HuH-7.5 (cell line): ENCODE results near the gene ING3.
"Not testable (repeated sequence)": the region's sequence is repeated elsewhere in the genome, so short reads cannot be mapped to it uniquely, and the experiment has no call there.

Experiments
- DNase-seq: peaks from one replicate; pipeline ENCODE4 v3.0.0; 2011; ENCODE audit warnings: low spot score

ING3 gene

DNA sequence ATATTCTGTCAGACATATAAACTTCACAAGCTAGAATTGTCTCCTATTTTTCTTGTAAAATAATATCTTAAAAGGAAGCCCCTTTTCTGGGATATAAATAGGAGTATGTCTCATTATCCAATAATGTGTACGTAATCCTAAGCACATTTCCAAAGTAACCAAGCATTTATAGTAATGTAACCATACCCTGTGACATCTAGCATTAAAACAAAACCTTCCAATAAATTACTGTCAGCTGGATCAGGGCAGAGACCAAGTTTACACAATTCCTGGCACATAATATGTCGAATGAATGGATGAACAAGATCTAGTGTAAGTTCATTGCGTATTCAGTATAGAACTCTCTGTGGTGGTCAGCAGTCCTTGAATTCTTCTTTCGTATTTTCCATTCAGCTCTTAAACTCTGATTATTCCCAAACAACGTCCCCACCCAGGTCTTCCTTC is 52.2 kb downstream of the ING3 start:
- no peak for DNase-seq

DNA sequence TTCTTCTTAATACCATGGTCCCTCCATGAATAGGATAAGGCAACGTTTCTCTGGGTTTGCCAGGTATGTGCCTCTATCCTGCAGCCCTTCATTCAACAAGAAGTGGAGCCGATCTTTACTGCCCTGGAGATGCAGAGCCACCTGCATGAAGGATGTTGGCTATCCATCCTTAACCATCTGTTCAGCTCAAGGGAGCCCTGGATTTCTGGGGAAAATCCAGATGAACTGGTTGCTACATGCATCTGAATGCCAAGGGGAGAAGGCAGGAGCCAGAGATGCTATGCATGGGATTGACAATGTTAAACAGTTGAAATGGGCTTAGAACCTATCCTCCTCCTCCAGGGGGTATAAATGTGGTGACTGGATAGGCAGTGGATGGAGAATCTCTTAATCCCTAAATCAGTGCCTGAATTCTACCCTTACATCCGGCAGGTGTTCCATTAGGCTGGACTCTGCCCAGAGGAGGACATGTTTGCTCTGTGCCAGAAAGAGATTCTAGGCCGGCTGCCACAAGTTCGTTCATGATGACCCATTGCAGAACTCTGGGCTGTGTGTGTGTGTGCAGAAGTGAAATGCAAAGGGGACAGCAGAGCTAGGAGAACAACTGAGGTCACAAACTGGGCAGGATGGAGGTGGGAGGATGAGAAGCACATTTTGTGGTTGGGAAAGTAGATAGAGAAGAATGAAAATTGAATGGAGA is 53.6 kb downstream of the ING3 start:
- no peak for DNase-seq

DNA sequence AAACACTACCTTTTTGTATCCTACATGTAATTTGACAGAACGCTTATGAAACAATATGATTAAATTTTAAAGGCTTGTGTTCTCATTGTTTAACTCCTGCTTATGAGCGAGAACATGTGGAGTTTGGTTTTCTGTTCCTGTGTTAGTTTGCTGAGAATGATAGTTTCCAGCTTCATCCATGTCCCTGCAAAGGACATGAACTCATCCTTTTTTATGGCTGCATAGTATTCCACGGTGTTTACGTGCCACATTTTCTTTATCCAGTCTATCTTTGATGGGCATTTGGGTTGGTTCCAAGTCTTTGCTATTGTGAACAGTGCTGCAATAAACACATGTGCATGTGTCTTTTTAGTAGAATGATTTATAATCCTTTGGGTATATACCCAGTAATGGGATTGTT is 54.5 kb downstream of the ING3 start:
- DNase-seq, result not testable (repeated sequence)

DNA sequence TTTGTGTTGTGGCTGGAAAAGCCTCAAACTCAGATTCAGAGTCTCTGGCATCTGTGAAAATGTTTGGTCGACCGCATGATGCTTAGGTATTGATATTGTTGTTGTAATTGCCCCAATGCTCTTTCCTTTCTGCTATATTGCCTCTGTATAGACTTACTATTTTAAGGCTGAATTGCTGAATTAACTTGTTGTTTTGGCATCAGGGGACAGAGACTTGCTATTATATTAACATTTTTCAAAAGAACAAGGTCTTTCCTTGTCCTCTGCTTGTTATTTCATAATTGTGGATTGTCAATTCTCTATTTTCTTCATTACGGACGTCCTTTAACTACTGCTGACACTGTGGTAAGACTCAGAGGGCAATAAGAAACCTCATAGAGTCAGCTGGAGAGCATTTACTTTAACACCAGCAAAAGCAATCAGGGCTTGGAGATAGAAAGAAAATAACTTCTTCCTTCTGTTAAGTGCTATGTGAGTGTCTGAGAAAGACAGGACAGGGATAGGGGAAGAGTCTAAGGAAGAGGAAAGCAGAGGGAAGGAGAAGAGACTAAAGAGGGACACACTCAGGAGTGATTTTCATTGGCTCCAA is 55.5 kb downstream of the ING3 start:
- DNase-seq, result no peak

DNA sequence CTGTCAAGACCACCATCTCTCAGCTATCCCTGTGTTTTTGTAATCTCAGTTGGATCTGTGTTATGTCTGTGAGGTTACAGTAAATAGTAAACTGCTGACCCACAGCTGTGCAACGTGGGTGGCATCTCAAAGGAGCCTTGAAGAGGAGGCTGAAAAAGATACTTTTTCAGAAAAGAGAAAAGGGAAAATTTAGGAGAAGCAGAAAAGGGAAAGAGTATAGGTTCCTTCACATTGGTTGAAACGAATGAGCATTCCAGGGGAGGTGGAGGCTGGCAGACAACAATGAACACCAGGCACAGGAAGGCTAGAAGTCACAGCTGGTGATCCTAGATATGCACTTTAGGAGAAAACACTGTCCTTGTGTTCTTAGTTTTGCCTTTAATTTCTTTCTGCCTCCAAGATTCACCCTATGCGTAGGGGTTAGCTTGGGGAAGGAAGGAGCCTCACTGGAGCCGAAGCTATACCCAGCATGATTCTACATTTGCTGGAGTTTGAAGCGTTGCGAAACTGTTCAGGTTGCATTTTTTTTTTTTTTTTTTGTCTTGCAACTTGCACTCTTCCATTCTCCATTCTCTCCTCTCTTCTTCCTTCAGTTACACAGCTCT is 56.2 kb downstream of the ING3 start:
- no peak for DNase-seq

DNA sequence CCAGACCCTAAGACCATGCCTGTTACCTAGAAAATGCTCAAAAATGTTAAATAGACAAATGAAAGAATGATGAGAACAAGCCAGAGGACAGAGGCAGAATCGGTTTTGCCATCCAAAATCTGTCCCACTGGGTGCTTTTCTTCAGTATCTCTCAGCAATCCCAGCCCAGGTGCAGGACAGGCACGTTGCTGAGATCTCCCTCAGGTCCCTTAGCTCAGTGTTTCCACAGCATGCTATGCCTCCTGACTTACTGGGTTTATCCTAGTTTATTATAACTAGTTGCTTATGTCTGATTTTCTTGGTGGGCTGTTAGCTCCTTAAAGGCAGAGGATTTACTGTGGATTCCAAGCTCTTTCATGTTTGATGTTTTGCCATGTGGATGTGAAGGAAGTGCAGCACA is 58.2 kb downstream of the ING3 start:
- no peak for DNase-seq

DNA sequence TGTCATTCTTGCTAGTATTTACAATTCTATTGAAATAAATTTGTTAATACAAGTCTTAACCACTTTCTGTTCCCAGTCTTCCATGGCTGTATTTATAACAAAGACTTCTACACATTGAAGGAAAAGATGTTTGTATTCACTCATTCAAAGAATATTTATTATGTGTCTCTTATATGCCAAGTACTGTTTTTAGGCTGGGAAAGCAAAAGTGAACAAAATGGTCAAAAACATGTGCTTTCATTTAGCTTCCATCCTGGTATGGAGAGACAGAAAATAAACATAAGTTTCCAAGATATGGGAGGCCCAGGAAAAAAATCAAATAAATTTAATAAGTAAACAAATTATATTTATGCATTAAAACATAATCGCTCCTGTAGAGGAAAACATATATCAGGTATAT is 60.8 kb downstream of the ING3 start:
- DNase-seq, result no peak

DNA sequence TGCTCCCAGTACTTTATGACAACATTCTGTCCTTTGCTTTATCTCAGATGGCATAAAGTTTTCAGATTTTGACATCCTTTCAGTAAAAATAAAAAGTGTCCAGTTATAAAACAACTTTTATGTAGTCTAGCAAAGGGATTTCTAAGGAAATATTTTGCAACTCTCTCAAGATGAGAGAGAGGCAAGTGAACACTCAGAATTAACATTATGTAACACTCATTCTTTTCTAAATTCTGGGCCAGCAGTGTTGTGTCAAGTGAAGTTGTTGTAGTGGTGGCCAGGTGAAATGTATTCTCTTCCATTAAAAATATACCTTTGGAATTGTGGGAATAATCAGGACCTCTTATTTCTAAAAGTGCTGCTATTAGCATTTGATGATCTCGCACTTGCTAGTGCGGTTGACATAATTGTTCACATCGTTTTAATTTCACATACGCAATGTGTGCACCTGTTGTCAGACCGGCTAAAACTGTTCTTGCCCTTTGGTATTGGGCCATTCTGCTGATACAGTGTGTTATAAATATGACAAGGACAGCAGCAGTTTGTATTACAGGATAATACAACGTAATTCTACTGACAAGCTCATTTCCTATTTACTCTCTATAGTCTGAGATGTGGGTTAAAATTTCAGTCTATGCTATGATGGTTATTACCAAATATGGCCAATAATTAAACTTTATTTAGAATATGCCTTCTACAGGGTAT is 61.7 kb downstream of the ING3 start:
- no peak for DNase-seq

DNA sequence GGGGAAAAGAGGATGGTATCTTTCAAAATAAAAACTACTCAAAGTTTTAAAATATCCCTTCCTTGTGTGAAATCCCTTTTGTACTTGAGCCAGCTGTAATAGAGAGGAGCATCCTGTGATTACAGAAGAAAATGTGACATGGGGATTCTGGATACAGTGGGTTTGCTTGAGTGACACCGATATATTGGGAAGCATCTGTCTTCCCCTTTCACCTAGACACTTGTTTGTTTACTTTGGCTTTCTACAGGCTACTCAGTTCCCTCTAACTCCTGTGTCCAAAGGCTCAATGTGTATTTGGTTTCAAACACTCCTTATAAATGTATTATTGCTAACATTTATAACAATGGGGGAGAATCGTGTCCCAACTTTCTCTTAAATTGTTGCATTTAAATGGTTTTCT is 62.3 kb downstream of the ING3 start:
- DNase-seq, result no peak

DNA sequence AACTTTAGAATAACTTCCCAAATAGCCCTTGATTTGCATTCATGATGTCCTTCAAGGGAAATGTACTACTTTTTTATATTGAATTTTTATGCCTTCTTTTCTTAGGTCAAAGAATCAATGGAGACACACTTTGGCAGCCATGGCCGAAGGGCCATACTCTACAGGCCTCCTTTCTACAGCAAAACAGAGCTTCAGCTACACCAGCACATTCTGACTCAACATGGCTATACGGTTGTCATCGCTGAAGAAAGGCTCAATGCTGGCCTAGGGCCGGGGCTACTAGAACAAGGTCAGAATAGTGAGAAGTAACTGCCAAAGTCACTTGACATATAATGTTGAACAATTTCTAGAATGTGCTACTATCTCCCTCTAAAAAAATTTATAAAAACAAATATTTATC is 65.0 kb downstream of the ING3 start:
- no peak for DNase-seq

DNA sequence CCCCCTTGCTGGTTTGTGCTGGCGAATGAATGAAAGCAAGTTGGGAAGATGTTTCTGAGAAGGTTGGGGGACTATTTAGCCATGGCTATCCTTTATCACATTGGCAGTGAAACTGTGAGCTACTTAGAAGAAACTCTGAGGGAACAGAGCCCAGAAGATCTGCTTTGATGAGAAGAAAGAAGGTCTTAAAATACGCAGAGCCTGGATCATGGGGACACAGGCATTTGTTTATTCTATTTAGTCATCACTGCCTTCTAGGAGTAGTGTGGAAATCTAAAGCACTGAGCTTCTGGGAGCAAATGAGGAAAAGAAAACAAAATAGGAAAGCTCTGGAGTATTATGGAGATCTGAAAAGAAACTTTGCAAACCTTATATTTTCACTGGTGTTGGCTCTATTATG is 66.4 kb downstream of the ING3 start:
- no peak for DNase-seq

DNA sequence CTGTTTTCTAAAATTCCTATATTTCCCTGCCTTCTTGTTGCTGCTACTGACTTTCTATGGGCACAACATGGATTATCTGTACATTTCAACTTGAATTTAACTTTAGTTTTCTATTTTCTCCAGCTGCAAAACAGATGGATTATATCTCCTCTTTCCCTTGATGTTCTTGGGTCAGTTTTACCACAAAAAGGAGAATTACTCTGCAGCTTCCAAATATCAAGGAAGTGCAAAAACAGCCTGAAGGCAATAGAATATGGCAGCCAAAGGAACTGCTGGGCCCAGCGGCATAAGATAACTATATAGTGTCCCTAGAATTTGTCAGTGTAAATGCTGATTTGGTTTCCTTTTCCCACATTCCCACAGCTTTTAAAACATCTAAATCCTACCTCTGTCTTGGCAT is 67.0 kb downstream of the ING3 start:
- no peak for DNase-seq

DNA sequence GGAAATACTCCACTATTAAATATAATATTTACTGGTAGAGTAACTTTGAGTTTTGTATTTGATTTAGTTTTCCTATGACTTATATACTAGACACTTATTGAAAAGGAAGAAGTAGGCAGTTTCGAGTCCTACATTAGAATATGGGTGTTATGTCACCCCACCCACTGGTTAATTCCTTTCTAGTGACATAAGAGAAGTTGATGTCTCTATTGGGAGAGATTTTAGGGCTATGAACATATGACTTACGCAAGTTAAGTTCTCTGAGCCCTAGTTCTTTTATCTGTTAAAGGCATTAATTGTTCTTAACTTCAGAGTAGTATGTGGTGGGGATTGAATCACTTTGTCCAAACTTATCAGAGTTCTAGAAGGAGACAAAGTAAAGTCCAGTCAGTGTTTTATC is 68.4 kb downstream of the ING3 start:
- no peak for DNase-seq

DNA sequence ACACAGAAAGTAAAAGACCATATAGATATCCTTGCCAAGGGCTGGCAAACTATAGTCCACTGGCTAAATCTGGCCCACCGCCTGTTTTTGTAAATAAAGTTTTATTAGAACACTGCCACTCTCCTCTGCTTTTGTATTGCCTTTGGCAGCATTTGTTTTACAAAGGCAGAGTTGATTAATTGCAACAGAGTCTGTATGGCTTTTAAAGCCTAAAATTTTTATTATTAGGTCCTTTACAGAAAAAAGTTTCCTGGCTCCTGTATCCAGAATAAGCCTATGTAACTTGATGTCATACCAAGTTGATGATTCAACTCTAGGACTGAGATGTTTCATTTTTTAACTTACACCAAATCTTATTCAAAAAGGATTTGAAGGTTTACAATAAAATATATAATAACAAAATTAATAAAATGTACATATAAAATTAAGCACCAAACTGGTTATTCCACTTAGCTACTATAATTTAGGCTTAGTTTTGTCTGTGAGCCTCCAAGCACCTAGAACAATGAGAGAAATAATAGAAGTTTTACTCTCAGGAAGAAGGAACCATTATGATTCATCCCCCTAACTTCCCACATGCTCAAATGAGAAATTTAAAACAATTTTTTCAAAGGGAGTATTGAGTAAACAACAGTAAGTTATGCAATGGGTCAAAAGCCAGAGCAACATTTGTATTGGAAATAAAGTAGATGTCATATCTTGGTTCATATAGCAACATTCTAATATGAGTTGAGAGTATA is 69.8 kb downstream of the ING3 start:
- no peak for DNase-seq

DNA sequence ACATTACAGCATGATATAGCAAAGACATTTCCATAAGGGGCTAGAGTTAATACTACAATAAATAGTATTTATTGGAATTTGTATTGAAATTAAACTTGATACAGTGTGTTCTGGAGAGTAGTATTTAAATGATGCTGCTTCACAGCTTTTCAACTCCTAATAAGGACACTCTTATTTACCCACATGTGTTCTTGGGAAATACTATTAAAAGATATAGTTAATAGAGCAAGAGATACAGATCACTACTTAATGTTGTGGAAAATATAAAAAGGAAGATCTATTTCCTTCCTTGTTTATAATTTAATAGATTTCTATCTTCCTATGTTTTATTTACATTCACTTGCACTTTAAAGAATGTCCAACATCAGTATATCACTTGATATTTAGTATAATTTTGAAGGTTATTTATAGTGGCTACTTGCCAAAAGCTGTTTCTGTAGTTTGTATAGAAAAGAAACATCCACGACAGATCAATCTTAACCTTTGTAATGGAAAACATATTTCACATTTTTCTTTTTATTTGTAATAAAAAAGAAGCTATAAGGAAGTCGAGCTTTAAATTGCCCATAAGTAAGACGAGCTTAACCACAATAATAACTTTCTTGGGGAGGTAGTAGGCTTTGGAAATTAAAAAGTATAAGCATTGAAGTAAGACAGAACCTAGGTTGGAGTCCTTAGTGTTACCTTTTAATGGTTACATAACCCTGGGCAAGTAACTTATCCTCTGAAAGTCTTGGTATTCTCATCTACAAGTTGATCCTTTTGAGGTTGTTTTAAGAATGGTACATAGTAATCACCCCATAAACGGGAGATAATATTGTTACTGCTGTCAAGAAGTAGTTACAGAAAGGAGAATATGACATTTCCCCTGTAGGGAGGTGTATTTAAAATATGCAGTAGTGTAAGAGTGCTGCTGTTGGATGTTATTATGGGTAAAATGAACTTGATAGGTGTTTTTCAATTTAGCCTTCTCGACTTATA is 70.7 kb downstream of the ING3 start:
- DNase-seq, result no peak

DNA sequence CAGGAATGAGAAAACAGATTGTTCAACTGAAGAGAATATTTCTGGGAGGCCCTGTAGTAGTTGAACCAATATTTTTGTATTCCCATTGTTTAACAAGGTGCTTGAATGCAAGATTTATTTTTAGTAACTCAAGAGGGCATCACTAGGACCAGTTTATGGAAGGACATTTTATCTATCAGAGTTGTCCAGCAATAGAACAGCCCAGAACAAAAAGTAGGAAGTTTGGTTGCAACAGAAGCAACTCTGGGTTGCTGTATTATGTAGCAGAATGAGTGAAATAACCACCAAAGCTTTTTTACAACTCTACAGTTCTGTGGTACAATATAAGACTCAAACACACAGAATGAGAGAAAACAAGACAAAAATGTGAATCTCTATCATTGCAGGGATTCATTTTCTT is 72.6 kb downstream of the ING3 start:
- no peak for DNase-seq

DNA sequence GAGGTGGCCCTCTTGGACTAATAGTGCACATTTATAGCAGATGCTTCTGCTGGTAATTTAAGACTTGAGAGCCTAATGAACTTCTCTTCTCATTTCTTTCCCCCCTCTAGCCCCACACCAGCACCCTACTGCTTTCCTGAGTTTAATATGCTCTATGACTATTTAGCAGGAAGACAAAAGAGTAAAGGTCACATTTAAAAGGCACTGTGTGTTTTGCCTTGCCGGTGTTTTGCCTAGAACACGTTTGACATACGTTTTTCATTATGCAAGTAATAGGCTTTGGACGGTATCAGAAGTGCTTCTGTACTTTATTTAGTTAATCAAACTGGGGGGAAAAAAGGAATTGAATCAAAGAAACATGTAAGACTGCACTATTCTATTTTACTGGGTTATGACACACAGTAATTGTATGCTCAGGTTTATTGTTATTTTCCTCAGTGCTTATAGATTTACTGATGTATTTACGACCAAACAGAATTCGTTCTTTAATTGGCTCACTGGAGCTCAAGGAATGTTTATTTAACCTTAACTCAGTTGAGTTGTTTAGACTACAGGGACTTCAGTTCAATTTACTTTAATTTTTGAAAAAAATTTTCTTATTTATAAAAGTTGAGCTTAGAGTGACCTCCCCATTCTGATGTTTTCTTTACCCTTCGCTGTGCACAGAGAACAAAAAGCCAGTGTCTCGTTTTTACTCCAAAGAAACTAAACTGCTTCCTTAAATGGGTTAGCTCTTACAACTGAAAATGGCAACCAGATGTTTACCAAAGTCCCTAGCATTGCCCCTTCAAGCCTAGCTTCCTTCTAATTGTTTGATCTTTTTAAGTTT is 73.3 kb downstream of the ING3 start:
- DNase-seq, result no peak

DNA sequence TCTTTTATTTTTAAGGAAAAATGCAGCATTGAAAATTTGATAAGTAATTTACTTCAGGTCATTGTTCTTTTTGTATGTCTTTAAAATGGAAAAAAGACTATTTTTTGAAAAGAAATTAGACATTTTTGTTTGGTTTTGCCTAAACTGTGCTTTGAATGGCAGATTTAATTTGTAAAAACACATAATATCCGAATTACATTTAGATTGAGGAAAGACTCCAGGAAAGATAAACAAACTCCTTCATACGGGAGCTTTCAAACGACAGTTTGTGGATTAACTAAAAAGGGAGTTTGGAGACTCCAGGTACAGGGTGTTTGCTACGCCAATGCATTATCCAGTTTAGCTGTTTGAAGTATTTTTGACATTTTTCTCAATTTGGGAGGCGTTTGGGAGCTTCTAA is 74.0 kb downstream of the ING3 start:
- no peak for DNase-seq

DNA sequence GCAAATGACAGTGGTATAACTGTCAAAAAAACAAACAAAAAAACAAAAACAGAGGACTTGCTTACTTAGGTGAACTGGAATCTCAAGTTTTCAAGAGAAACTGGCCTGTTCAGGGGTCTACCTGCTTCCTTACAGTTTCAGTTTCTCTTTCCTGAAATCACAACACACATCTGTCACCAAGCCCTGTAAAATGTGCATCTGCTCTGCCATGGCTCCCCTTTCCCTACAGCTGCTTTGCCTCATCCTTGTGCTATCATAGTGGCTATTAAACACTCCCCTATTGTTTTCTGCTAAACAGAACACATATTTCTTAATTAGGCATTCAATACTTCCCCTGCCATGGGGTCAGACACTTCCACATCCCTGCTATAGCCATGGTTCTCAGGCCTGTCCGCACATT is 75.6 kb downstream of the ING3 start:
- no peak for DNase-seq

DNA sequence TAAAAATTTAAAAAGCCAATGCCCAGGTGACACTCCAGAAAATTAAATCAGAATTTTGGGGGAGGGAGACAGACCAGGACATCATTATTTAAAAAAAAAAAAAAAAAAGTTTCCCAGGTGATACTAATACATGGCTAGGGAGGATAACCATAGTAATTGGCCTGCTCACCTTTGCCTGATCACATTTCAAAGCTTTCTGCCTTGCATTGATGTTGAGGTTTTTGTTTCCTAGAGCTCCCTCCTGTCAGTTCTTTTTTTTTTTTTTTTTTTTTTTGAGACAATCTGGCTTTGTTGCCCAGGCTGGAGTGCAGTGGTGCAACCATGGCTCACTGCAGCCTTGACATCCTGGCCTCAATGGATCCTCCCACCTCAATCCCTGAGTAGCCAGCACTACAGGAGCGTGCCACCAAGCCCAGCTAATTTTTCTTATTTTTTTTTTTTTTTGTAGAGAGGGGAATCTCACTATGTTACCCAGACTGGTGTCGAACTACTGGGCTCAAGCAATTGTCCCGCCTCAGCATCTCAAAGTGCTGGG is 76.1 kb downstream of the ING3 start:
- no peak for DNase-seq
